Stimulated activated CD4-positive, alpha-beta T cell treated with anti-CD3 and anti-CD28 coated beads, TNF-alpha, amount 100 ng/mL, for 1 hour (primary cell): ENCODE measurements around the gene HTR4.

Experiments used
- DNase-seq, 3 donors: peaks; one replicate each; pipeline ENCODE4 v3.0.0-alpha.2; 2020; ENCODE audit warnings: low read depth in 3 of 3, low spot score in 1 of 3

The HTR4 gene

GRCh38 chr5:148615644-148616275, 38.6 kb downstream of the HTR4 start:
- DNase-seq = no peak

GRCh38 chr5:148607406-148607805, 46.9 kb downstream of the HTR4 start:
- DNase-seq = no peak

GRCh38 chr5:148606296-148606695, 48.0 kb downstream of the HTR4 start:
- DNase-seq = no peak

DNA sequence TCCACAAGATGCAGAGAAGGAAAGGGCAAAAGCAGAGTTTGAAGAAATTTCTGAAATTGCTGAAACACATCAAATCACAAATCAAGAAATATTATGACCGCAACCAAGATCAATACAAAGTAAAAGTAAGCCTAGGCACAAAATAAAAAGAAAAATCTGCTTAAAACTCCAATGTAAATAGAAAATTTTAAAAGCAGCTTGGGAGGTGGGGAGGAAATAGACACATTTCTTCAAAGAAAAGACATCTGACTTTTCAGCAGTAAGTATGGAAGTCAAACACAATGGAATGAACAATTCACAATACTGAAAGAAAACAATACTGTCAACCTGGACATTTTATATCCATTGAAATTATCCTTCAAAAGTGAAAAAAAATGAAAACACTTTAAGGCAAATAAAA, 55.1 kb downstream of the HTR4 start:
- DNase-seq = no peak

DNA sequence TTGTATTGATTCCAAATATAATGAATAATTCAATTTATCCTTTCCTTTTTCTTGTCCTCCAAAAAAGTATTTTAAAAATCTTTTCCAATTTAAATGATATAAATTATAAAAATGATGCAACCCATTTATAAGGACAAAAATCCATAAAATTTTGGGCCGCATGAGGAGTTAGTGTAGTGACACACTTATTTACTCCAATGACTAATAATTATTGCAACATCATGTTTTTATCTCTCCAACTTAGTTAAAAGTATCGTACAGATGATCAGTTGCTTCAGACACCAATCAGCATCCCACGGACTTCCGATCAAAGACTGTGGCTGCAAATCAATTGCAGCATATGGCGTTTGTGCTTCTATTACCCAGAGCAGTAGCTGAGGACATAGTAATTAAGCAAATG, 58.6 kb downstream of the HTR4 start:
- no peak for DNase-seq

GRCh38 chr5:148586796-148587195, 67.5 kb downstream of the HTR4 start:
- no peak for DNase-seq

- no peak for DNase-seq
Measured at GRCh38 chr5:148585988-148586387, 68.3 kb downstream of the HTR4 start.

DNA sequence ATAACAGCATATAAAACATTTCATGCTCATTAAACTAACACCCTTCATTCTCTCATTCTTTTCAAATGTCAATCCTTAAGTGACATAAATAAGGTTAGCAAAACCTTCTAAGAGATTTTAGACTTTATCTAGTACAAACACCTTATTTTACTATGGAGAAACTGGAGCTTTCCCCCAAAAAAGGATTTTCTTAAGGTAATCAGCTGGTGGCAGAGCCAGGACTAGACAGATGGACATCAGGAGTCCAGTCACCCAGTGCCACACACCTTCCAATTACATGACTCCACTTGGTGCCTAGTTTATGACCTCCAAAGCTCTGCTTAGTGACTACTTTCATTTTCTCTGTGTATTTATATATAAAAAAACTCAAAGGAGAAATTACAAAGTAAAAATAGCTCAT, 70.2 kb downstream of the HTR4 start:
- no peak for DNase-seq

DNA sequence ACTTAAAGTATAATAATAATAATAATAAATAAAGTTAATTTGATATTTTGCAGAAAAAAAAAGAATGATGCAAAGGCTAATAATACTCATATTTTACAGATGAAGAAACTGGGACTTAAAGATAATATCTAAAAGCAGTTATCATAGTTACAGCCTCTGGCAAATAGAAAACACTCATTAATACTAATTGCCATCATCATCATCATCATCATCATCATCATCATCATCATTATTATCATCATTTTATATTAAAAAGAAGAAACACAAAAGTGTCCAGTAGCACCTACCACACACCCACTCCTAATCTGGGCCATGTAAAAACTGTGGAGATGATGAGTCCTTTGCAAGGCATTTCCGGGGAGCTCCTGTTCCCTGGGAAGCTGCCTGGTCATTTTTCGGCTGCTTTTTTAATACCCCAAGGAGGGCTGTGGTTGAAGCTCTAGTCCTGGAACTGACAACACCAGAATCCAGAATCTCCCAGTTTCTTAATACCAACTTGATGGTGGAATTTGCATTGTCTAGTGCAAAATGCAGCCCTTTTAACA, 70.8 kb downstream of the HTR4 start:
- no peak for DNase-seq

GRCh38 chr5:148574167-148574566, 80.2 kb downstream of the HTR4 start:
- no peak for DNase-seq

DNA sequence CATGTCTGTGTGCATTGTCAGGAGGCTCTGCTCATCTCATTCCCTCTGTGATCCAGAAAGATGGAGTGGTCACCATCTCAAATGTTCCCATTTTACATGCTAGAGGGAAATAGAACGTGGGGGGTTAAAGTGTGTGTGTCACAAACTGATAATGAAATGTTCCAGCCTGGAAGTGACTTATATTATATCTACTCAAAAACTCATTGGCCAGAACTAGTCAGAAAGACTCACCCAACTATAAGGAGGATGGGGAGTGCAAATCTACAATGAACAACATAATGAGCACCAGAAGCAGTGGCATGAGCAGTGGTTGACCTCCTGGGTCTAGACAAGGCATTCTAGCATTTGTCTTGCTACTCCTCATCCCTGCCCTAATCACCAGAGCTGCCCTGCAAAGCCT, 81.0 kb downstream of the HTR4 start:
- no peak for DNase-seq

DNA sequence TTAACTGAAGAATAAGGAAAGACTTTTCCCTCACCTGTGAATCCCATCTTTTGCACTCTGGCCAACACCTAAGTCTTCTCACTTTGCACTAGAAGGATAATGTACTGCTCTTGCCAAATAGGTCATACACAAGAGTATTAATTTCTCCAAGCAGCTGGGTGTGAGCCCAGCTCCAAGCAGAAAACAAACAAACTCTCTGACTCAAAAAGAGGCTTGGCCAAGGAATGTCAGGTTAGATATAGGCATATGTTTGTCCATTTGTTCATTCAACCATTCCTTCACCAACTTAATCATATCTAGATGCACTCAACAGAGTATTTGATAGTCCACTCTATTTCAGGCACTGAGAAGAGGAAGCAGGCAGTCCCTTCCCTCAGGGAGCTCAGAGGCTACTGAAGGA, 84.4 kb downstream of the HTR4 start:
- no peak for DNase-seq

DNA sequence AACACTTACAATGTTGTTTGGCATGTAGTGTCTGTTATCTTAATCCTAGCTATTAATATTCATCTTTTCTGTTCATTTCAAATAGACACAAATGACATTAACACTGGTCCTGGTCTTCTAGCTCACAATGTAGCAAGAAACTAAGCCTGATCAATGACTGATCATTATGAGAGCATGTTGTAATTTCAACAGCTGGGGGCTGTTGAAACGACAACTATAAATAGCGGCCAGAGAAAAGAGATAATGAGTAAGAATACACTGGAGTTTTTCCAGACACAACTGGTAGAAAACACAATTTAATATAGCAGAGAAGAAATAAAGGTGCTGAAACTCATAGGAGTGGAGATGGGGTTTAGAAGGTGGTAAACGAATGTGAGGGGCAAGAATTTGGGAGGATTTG, 89.2 kb downstream of the HTR4 start:
- no peak for DNase-seq

DNA sequence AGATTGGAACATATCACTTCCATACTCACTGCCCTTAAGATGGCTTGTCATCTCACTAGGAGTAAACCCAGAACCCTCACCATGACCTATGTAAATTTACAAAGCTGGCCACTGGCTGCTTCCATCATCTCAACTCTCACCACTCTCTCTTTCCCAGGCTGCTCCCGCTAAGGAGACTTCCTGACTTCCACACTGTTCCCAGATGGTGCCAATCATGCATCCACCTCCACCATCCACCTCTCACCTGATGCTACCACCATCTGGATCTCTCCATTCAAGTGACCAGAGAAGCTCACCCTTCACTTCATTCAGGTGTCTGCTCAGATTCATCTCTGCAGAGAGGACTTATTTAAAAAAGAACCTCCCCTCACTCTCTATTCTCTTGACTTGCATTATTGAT, 91.3 kb downstream of the HTR4 start:
- no peak for DNase-seq

DNA sequence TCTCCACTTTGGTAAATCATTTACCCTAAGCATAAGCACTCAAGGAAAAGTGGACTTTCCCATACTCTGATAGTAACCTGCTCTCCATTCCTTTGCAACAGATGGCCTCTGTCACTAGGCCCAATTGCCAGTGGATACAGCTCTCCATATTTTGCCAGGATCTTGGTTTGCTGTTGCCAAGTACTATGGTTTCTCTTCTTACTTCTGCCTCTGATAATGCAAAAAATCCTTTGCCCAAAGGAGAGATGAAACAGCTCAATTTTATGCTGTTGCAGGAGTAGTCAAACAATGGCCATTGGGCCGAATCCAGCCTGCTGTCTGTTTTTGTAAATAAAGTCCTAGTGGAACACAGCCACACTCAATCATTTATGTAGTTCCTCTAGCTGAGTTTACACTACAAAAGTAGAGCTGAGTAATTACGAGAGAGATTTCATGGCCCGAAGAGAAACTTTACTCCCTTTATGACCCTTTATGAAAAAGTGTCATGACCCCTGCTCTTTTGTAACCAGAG, 92.5 kb downstream of the HTR4 start:
- no peak for DNase-seq

- no peak for DNase-seq
Measured at GRCh38 chr5:148559461-148559860, 94.9 kb downstream of the HTR4 start.

GRCh38 chr5:148558892-148559291, 95.4 kb downstream of the HTR4 start:
- DNase-seq = no peak

DNA sequence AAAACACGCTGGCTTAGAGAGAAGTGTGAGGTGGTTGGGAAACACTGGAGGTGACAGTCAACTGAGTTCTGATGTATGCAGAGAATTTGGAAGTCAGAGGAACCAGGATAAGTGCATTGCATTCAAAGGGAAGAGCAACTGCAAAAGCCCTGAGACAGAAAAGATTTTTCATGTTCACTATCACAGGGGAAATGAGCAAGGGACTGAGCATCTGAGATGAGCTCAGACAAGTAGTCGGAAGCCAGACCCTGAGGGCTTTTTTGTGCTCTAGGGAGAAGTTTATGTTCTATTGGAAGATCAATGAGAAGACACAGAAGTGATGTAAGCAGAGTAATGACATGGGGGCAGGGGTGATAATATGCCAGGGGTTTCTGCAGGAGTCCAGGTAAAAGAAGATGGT, 97.5 kb downstream of the HTR4 start:
- no peak for DNase-seq

- no peak for DNase-seq
Measured at GRCh38 chr5:148554621-148555020, 99.7 kb downstream of the HTR4 start.

- DNase-seq = no peak
Measured at GRCh38 chr5:148543727-148544126, 110.6 kb downstream of the HTR4 start.

GRCh38 chr5:148542812-148543211, 111.5 kb downstream of the HTR4 start:
- no peak for DNase-seq

GRCh38 chr5:148541054-148541835, 113.1 kb downstream of the HTR4 start:
- DNase-seq = no peak
